H1 (cell line): ENCODE measurements around the gene SLC25A26. TPM values are rescaled to one million over a fixed set of nuclear protein-coding genes. Genes with fewer than 3 reads are reported as not detected.

Source experiments
- CTCF ChIA-PET: fragments of 300-600 bp; sonication (Branson Sonifier 250); formaldehyde crosslinking; loops from one replicate; lab custom pipeline; 2021; ENCODE audit not compliant: partially characterized antibody; lab: Charles Lee
- POLR2A ChIA-PET: fragments of 300-600 bp; sonication (Branson Sonifier 250); formaldehyde crosslinking; loops from one replicate; lab custom pipeline; 2021; ENCODE audit warnings: inconsistent platforms; ENCODE audit not compliant: partially characterized antibody; lab: Charles Lee
- DNase-seq, 2 experiments: peaks; one replicate each; pipeline versions ENCODE4 v3.0.0 to v3.0.0-alpha.2; 2010 to 2022; ENCODE audit warnings: low spot score in 2 of 2, low read depth in 1 of 2, mixed read lengths in 1 of 2
- FAIRE-seq: peaks from 2 replicates; lab custom pipeline; 2011; peaks lifted over from hg19 to GRCh38; lab: Jason Lieb, UNC
- H2AFZ ChIP-seq: 2 replicates; pipeline ENCODE4 v1.8.1; 2012; ENCODE audit warnings: low read length, inconsistent platforms
- H2AK5ac ChIP-seq: 2 replicates; pipeline ENCODE4 v1.6.1; 2013; ENCODE audit warnings: low read depth, low read length
- H2BK120ac ChIP-seq: replicated peaks from 2 replicates; pipeline ENCODE3; 2013; ENCODE audit warnings: low read depth, low read length, inconsistent platforms
- H2BK12ac ChIP-seq: 2 replicates; pipeline ENCODE4 v1.6.1; 2013; ENCODE audit warnings: low read depth, low read length
- H2BK15ac ChIP-seq: 2 replicates; pipeline ENCODE4 v1.6.1; 2013; ENCODE audit warnings: low read length
- H2BK20ac ChIP-seq: 2 replicates; pipeline ENCODE4 v1.6.1; 2013; ENCODE audit warnings: low read length
- H2BK5ac ChIP-seq: 2 replicates; pipeline ENCODE4 v1.6.1; 2013; ENCODE audit warnings: low read depth, low read length
- H3K14ac ChIP-seq: 2 replicates; pipeline ENCODE4 v1.6.1; 2013; ENCODE audit warnings: inconsistent platforms; ENCODE audit not compliant: insufficient read length
- H3K18ac ChIP-seq: 2 replicates; pipeline ENCODE4 v1.6.1; 2013; ENCODE audit warnings: low read length; ENCODE audit errors: extremely low read depth
- H3K23ac ChIP-seq: 2 replicates; pipeline ENCODE4 v1.6.1; 2013; ENCODE audit warnings: inconsistent platforms; ENCODE audit not compliant: insufficient read length
- H3K23me2 ChIP-seq: 2 replicates; pipeline ENCODE4 v1.6.1; 2013; ENCODE audit warnings: low read depth, low read length
- H3K27ac ChIP-seq: 2 replicates; pipeline ENCODE4 v1.6.1; 2011; ENCODE audit warnings: low read depth, low read length, inconsistent platforms
- H3K27me3 ChIP-seq, 4 experiments: replicated peaks in 1 of 4; 1 replicate in 1 of 4; 2 replicates in 3 of 4; pipeline versions ENCODE4 v1.6.1 to v1.8.1; 2011 to 2013; ENCODE audit warnings: low read length in 3 of 4, mild to moderate bottlenecking in 3 of 4, inconsistent platforms in 2 of 4, mixed read lengths in 2 of 4, moderate library complexity in 1 of 4; ENCODE audit not compliant: control insufficient read depth in 3 of 4, insufficient read depth in 3 of 4; ENCODE audit errors: extremely low read depth in 1 of 4
- H3K36me3 ChIP-seq, 4 experiments: 2 replicates each; pipeline versions ENCODE4 v1.6.1 to v1.8.1; 2011 to 2013; ENCODE audit warnings: mild to moderate bottlenecking in 4 of 4, low read length in 3 of 4, moderate library complexity in 2 of 4, control low read depth in 1 of 4, inconsistent platforms in 1 of 4; ENCODE audit not compliant: insufficient read depth in 4 of 4, control insufficient read depth in 2 of 4
- H3K4ac ChIP-seq: replicated peaks from 2 replicates; pipeline ENCODE3; 2013; ENCODE audit warnings: low read length, low read depth, mixed read lengths, inconsistent platforms; ENCODE audit not compliant: insufficient read length
- H3K4me1 ChIP-seq, 4 experiments: replicated peaks in 1 of 4; 1 replicate in 1 of 4; 2 replicates in 3 of 4; pipeline versions ENCODE4 v1.6.1 to v1.8.1; 2011 to 2013; ENCODE audit warnings: low read length in 3 of 4, inconsistent platforms in 2 of 4, mixed read lengths in 1 of 4; ENCODE audit not compliant: insufficient read depth in 4 of 4, control insufficient read depth in 3 of 4
- H3K4me2 ChIP-seq, 2 experiments: 2 replicates each; pipeline versions ENCODE4 v1.6.1 to v1.8.1; 2011 to 2013; ENCODE audit warnings: low read depth in 2 of 2, low read length in 2 of 2, control low read depth in 1 of 2, inconsistent platforms in 1 of 2, mild to moderate bottlenecking in 1 of 2; ENCODE audit not compliant: insufficient read depth in 1 of 2
- H3K4me3 ChIP-seq, 4 experiments: fragments of 200-600, 300-600 bp in 1 of 4; sonication (generic), shearing (Covaris generic), sonication (Bioruptor Twin) in 1 of 4; 2 replicates each; pipeline versions ENCODE4 v1.5.1 to v1.8.1; 2011 to 2016; ENCODE audit warnings: low read length in 4 of 4, low read depth in 3 of 4, control low read depth in 2 of 4, inconsistent platforms in 2 of 4, mild to moderate bottlenecking in 2 of 4, mixed read lengths in 1 of 4, moderate library complexity in 1 of 4; ENCODE audit not compliant: insufficient read depth in 2 of 4; ENCODE audit errors: extremely low read depth in 1 of 4
- H3K56ac ChIP-seq: replicated peaks from 2 replicates; pipeline ENCODE3; 2013; ENCODE audit warnings: low read depth, mild to moderate bottlenecking, mixed read lengths, low read length, inconsistent platforms; ENCODE audit not compliant: insufficient read length
- H3K79me1 ChIP-seq: 2 replicates; pipeline ENCODE4 v1.6.1; 2013; ENCODE audit warnings: low read depth, low read length, control low read depth
- H3K79me2 ChIP-seq, 2 experiments: 2 replicates each; pipeline versions ENCODE4 v1.6.1 to v1.8.1; 2012 to 2013; ENCODE audit warnings: low read length in 2 of 2, mild to moderate bottlenecking in 2 of 2, inconsistent platforms in 1 of 2; ENCODE audit not compliant: insufficient read depth in 2 of 2, control insufficient read depth in 1 of 2
- H3K9ac ChIP-seq, 4 experiments: replicated peaks in 1 of 4; 1 replicate in 1 of 4; 2 replicates in 3 of 4; pipeline versions ENCODE4 v1.6.1 to v1.8.1; 2011 to 2013; ENCODE audit warnings: low read depth in 3 of 4, low read length in 3 of 4, control low read depth in 2 of 4, mild to moderate bottlenecking in 2 of 4, moderate library complexity in 2 of 4, inconsistent platforms in 1 of 4; ENCODE audit errors: extremely low read depth in 1 of 4
- H3K9me3 ChIP-seq, 2 experiments: 2 replicates each; pipeline versions ENCODE4 v1.6.1 to v1.8.1; 2012 to 2013; ENCODE audit warnings: mild to moderate bottlenecking in 2 of 2, moderate library complexity in 2 of 2, control low read depth in 1 of 2, inconsistent platforms in 1 of 2, low read depth in 1 of 2, low read length in 1 of 2, mixed read lengths in 1 of 2; ENCODE audit not compliant: insufficient read depth in 2 of 2
- H4K20me1 ChIP-seq, 2 experiments: replicated peaks in 1 of 2; 2 replicates each; pipeline versions ENCODE3 to v1.8.1; 2011 to 2013; ENCODE audit warnings: inconsistent platforms in 2 of 2, low read length in 2 of 2, mild to moderate bottlenecking in 1 of 2; ENCODE audit not compliant: insufficient read depth in 2 of 2, control insufficient read depth in 1 of 2
- H4K5ac ChIP-seq: 2 replicates; pipeline ENCODE4 v1.6.1; 2013; ENCODE audit warnings: low read length, low read depth, mixed read lengths, inconsistent platforms; ENCODE audit not compliant: insufficient read length
- H4K8ac ChIP-seq: 2 replicates; pipeline ENCODE4 v1.8.0; 2013; ENCODE audit warnings: mild to moderate bottlenecking, moderate library complexity, low read length, inconsistent platforms; ENCODE audit not compliant: insufficient read depth; ENCODE audit errors: extremely low read depth
- H4K91ac ChIP-seq: replicated peaks from 2 replicates; pipeline ENCODE3; 2013; ENCODE audit warnings: low read length, mixed read lengths, inconsistent platforms; ENCODE audit not compliant: insufficient read length
- BACH1 ChIP-seq: IDR thresholded peaks from 2 replicates; pipeline ENCODE4 v1.6.1; 2012; ENCODE audit warnings: low read length, improper control_type of control experiment
- CBX5 ChIP-seq: fragments of 300-800, 300-1000 bp; sonication (generic); IDR thresholded peaks from 2 replicates; pipeline ENCODE4 v1.7.1; 2016; ENCODE audit warnings: antibody characterized with exemption, low read length, low read depth
- CTBP2 ChIP-seq: IDR thresholded peaks from 2 replicates; pipeline ENCODE4 v1.7.0; 2011; ENCODE audit warnings: borderline replicate concordance, mild to moderate bottlenecking, moderate library complexity, mixed read lengths, low read length; ENCODE audit not compliant: insufficient read depth, insufficient read length
- KDM5A ChIP-seq: fragments of 200-600 bp; IDR thresholded peaks from 2 replicates; pipeline ENCODE4 v1.7.1; 2012; ENCODE audit warnings: mild to moderate bottlenecking, low read length, inconsistent platforms, mixed read lengths
- MAX ChIP-seq: IDR thresholded peaks from 2 replicates; pipeline ENCODE4 v1.6.1; 2012; ENCODE audit warnings: inconsistent platforms
- RBBP5 ChIP-seq: IDR thresholded peaks from 2 replicates; pipeline ENCODE4 v1.7.1; 2012; ENCODE audit warnings: low read depth, mild to moderate bottlenecking, inconsistent platforms, low read length, moderate library complexity, borderline replicate concordance
- SIRT6 ChIP-seq: IDR thresholded peaks from one replicate; pipeline ENCODE4 v1.7.1; 2012; ENCODE audit warnings: low read length, inconsistent platforms
- WGBS, 2 experiments: shearing (Covaris generic) in 1 of 2; methylation state at CpG; one replicate each; pipeline versions ENCODE4 v1.1.6 to v1.1.7; 2013 to 2015; ENCODE audit warnings: low lambda C conversion rate in 2 of 2, mixed read lengths in 2 of 2, inconsistent platforms in 1 of 2, low coverage in 1 of 2, missing lambda C conversion rate in 1 of 2; ENCODE audit not compliant: insufficient replicate concordance in 2 of 2, insufficient coverage in 1 of 2, insufficient read length in 1 of 2; ENCODE audit errors: extremely low coverage in 1 of 2, missing lambda C conversion rate in 1 of 2; 5-methylcytosine and 5-hydroxymethylcytosine counted together
- polyA plus RNA-seq, 7 experiments: library from polyadenylated mRNA; depleted of rRNA in 3 of 7; stranded (reverse) in 5 of 7; unstranded in 2 of 7; fragments of >200 nt in 5 of 7; fragments of 200-250 nt in 2 of 7; gene quantifications; 1 replicate in 5 of 7; 2 replicates in 1 of 7; 4 replicates in 1 of 7; pipeline versions ENCODE4 v1.2.1 to v1.2.3, GENCODE V29; 2011 to 2013; ENCODE audit warnings: missing spikeins in 2 of 7, mixed read lengths in 2 of 7
- total RNA-seq: library from RNA; stranded (reverse); fragmentation: NEBNext Ultra II Directional; extraction: Animal tissue kit (Norgen Biotek cat#: 25700); gene quantifications from 2 replicates; pipeline ENCODE4 v1.2.1, GENCODE V29; 2021

SLC25A26 gene
- total and polyA plus RNA-seq, 2 of the 8 experiments (the other 6 are each of a cell fraction or from before 2014, with no cell fraction given) = 30.0 to 37.0 TPM

- H3K9me3 ChIP-seq = no peaks in the 10 kb centered on the region
- no peak overlapping the region for H2BK120ac ChIP-seq
- no peak overlapping the region for H4K8ac ChIP-seq
- H2BK15ac ChIP-seq = no peak overlapping the region
- H3K79me1 ChIP-seq = no peaks in the 10 kb centered on the region; the same call in 1 of the 2 replicates
- no peaks in the 10 kb centered on the region; a peak in 1 of 7 replicates for H3K27me3 ChIP-seq
- no peak overlapping the region for H2BK12ac ChIP-seq
- no peak overlapping the region for H2AK5ac ChIP-seq
- CTCF ChIA-PET = interaction anchor here (0.9 to 1.7 kb wide), 2 partner anchors 63 to 417 kb away, joined by 3 to 4 read pairs; no protein-coding TSS in a partner anchor
- H3K27ac ChIP-seq = no peak overlapping the region
- H2BK20ac ChIP-seq = no peak overlapping the region
- H3K56ac ChIP-seq = no peak overlapping the region
- no peak for TF ChIP-seq RBBP5
- no peak for TF ChIP-seq CTBP2
- no peak for TF ChIP-seq KDM5A
- TF ChIP-seq CBX5 = no peak
- no peak for TF ChIP-seq MAX
- TF ChIP-seq SIRT6 = no peak
- TF ChIP-seq BACH1 = no peak
- TF ChIP-seq, all 59 proteins: peak for 0
- Histone ChIP-seq H4K91ac (no peak overlapping the region), H4K20me1 (peaks cover 0 to 1% of the 10 kb centered on the region in 2 experiments), H3K23me2 (peaks cover 4% of the 10 kb centered on the region), H3K14ac (no peak overlapping the region), H2BK5ac (no peak overlapping the region), H4K5ac (no peak overlapping the region), H3K23ac (no peak overlapping the region), H3K36me3 (no peaks in the 10 kb centered on the region), H3K4me2 (no peak overlapping the region), H3K79me2 (no peaks in the 10 kb centered on the region), H3K4me1 (peaks cover 0 to 2% (median 0%) of the 10 kb centered on the region in 4 experiments; a peak in 1 of 7 replicates), H3K9ac (no peak overlapping the region), H3K18ac (no peak overlapping the region), H2AFZ (no peak overlapping the region), H3K4ac (no peak overlapping the region), H3K4me3 (no peak overlapping the region)
- FAIRE-seq = no peak
- POLR2A ChIA-PET = no interaction called here
- 87% methylated on average over 2 of the region's 2 CpGs; no CpG with 5 or more reads in 1 of the 2 experiments for WGBS, 2 experiments
- DNase-seq = no peak
Observed at GRCh38 chr3:66200786-66201185, 20.0 kb upstream of the SLC25A26 start.
